ENCODE results near the gene HOTAIR.

Gene HOTAIR

DNA sequence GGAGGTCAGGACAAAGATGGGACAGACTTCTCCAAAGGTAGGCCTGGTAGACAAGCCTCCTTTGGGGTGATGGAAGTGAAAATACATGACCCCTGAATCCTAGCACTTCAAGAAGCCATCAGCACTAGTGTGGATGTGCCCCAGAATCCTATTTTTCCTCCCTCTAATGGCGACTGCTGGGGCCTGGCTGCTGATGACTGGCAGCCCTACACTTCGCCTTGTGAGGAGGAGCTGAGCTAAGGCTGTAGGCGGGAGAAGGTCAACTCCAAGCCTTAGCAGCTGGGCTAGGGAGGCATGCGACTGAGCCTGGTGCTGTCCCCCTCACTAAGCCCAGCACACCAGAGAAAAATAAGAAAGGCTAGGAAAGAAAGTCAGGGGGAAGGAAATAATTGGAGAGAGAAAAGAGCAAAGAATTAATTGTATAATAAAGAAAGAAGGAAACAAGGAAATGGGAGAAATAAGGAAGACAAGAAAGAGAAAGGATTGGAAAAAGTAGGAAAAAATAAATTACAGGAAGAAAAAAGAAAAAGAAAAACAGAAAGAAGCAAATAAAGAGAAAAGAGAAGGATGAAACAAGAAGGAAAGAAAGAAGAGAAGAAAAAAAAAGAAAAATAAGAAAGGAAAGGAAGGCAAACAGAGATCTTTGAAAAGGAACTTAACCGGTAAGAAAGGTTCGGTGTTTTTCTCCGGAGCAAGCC is 5.5 kb upstream of the HOTAIR start:
- H3K23ac ChIP-seq (ENCODE audit: low read depth, low read length, poor library complexity) = no peak overlapping the region
- H2BK120ac ChIP-seq (ENCODE audit: low read depth, low read length) = no peak overlapping the region
- H2BK12ac ChIP-seq (ENCODE audit: low read length) = no peak overlapping the region
- H3K4me1 ChIP-seq (ENCODE audit: control insufficient read depth in 2 of 2, insufficient read depth in 1 of 2, low read depth in 1 of 2, low read length in 2 of 2) = peaks cover 0 to under 1% of the 10 kb centered on the region in 2 donors
- H2BK15ac ChIP-seq (ENCODE audit: low read length) = no peak overlapping the region
- H3K27ac ChIP-seq (replicated peaks; ENCODE audit: low read length) = no peak overlapping the region
- no peak overlapping the region for H3K14ac ChIP-seq (ENCODE audit: low read length)
- no peak overlapping the region for H3K9ac ChIP-seq (ENCODE audit: low read depth, low read length, poor library complexity)
- H2AK5ac ChIP-seq (ENCODE audit: low read depth, low read length) = no peak overlapping the region
- WGBS, 2 donors (ENCODE audit: extremely low coverage in 2 of 2, insufficient read length in 2 of 2, insufficient replicate concordance in 1 of 2) = no CpG with 5 or more reads among the region's 7 CpGs
- H3K36me3 ChIP-seq (replicated peaks in 1 of 2; ENCODE audit: control insufficient read depth in 2 of 2, insufficient read depth in 2 of 2, low read length in 2 of 2) = no peaks in the 10 kb centered on the region
- H2BK5ac ChIP-seq (ENCODE audit: low read length) = no peak overlapping the region
- no peak for DNase-seq (ENCODE audit: low spot score)
- H3K9me3 ChIP-seq (replicated peaks in 1 of 2; ENCODE audit: control insufficient read depth in 2 of 2, insufficient read depth in 1 of 2, low read depth in 1 of 2, low read length in 2 of 2) = peaks cover 0 to 23% of the 10 kb centered on the region in 2 donors
- H3K4me3 ChIP-seq (ENCODE audit: low read length in 2 of 2) = no peak overlapping the region
- no peak overlapping the region for H3K4me2 ChIP-seq (ENCODE audit: insufficient read depth, low read length, poor library complexity, severe bottlenecking)
- no peaks in the 10 kb centered on the region for H3K79me1 ChIP-seq (ENCODE audit: low read depth, low read length)
- no peak overlapping the region for H4K8ac ChIP-seq (ENCODE audit: low read depth, low read length)
- H3K18ac ChIP-seq (ENCODE audit: low read length) = no peak overlapping the region
- no peak overlapping the region for H2AFZ ChIP-seq (ENCODE audit: low read length)
- H4K91ac ChIP-seq (ENCODE audit: low read depth, low read length, poor library complexity) = no peak overlapping the region
- H3K4ac ChIP-seq (ENCODE audit: low read length) = no peak overlapping the region
- H3K27me3 ChIP-seq (ENCODE audit: control insufficient read depth in 3 of 3, insufficient read depth in 3 of 3, low read depth in 1 of 3, low read length in 3 of 3) = peaks cover 53 to 98% (median 97%) of the 10 kb centered on the region in 3 experiments

DNA sequence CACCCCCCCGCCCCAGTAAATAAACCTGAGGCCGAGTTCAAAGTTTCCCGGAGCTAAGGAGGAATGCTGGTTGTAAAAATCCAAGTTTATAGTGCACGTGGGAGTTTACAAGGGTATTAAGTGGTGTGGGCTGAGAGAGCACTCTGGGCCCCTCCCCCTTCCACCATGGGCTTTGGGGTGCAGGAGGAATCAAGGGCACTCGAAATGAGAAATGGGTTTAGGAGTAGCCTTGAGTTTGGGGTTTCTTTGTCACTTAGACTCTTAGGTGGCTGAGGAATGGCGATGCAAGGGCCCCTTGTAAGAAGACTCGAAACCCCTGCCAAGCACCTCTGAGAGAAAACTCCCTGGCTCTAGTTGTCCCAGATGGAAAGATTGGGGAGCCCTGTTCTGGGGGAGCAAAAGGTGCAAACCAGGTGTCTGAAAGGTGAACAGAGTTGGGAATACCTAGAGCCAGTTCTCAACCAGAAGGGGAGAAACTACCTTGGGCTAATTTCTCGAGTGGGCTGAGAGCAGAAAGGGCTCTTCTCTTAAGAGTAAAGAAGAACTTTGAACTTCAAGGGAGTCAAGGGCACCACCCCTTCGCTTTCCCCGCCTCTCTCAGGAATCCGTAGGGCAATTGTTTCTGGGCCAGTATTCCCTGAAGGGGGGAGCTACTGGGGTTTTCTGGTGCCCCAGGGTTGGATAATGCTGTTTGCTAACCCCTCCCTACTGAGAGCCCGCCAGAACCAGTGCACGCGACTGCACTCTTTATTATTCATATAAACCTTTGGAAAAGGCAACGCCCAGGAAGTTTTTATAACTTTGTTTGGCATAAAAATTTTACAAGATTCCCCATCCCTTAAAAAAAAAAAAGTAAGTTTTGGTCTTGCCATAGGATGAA is 4.0 kb upstream of the HOTAIR start:
- no peak overlapping the region for H3K27ac ChIP-seq (replicated peaks; ENCODE audit: low read length)
- no peak overlapping the region for H3K23ac ChIP-seq (ENCODE audit: low read depth, low read length, poor library complexity)
- no peak for DNase-seq (ENCODE audit: low spot score)
- no peak overlapping the region for H3K18ac ChIP-seq (ENCODE audit: low read length)
- H4K91ac ChIP-seq (ENCODE audit: low read depth, low read length, poor library complexity) = no peak overlapping the region
- no peak overlapping the region for H3K4me3 ChIP-seq (ENCODE audit: low read length in 2 of 2)
- peaks cover 0 to 16% of the 10 kb centered on the region in 2 donors for H3K9me3 ChIP-seq (replicated peaks in 1 of 2; ENCODE audit: control insufficient read depth in 2 of 2, insufficient read depth in 1 of 2, low read depth in 1 of 2, low read length in 2 of 2)
- no peak overlapping the region for H2BK15ac ChIP-seq (ENCODE audit: low read length)
- no peak overlapping the region for H2BK5ac ChIP-seq (ENCODE audit: low read length)
- no peaks in the 10 kb centered on the region for H3K36me3 ChIP-seq (replicated peaks in 1 of 2; ENCODE audit: control insufficient read depth in 2 of 2, insufficient read depth in 2 of 2, low read length in 2 of 2)
- no peak overlapping the region for H3K4ac ChIP-seq (ENCODE audit: low read length)
- H3K4me2 ChIP-seq (ENCODE audit: insufficient read depth, low read length, poor library complexity, severe bottlenecking) = no peak overlapping the region
- H3K4me1 ChIP-seq (ENCODE audit: control insufficient read depth in 2 of 2, insufficient read depth in 1 of 2, low read depth in 1 of 2, low read length in 2 of 2) = no peaks in the 10 kb centered on the region
- peaks cover 56 to 99% (median 97%) of the 10 kb centered on the region in 3 experiments for H3K27me3 ChIP-seq (ENCODE audit: control insufficient read depth in 3 of 3, insufficient read depth in 3 of 3, low read depth in 1 of 3, low read length in 3 of 3)
- H2AFZ ChIP-seq (ENCODE audit: low read length) = no peak overlapping the region
- H3K79me1 ChIP-seq (ENCODE audit: low read depth, low read length) = no peaks in the 10 kb centered on the region
- H2AK5ac ChIP-seq (ENCODE audit: low read depth, low read length) = no peak overlapping the region
- no peak overlapping the region for H3K9ac ChIP-seq (ENCODE audit: low read depth, low read length, poor library complexity)
- no peak overlapping the region for H2BK120ac ChIP-seq (ENCODE audit: low read depth, low read length)
- H2BK12ac ChIP-seq (ENCODE audit: low read length) = no peak overlapping the region
- no CpG with 5 or more reads among the region's 15 CpGs for WGBS, 2 donors (ENCODE audit: extremely low coverage in 2 of 2, insufficient read length in 2 of 2, insufficient replicate concordance in 1 of 2)
- H4K8ac ChIP-seq (ENCODE audit: low read depth, low read length) = no peak overlapping the region
- H3K14ac ChIP-seq (ENCODE audit: low read length) = no peak overlapping the region

DNA sequence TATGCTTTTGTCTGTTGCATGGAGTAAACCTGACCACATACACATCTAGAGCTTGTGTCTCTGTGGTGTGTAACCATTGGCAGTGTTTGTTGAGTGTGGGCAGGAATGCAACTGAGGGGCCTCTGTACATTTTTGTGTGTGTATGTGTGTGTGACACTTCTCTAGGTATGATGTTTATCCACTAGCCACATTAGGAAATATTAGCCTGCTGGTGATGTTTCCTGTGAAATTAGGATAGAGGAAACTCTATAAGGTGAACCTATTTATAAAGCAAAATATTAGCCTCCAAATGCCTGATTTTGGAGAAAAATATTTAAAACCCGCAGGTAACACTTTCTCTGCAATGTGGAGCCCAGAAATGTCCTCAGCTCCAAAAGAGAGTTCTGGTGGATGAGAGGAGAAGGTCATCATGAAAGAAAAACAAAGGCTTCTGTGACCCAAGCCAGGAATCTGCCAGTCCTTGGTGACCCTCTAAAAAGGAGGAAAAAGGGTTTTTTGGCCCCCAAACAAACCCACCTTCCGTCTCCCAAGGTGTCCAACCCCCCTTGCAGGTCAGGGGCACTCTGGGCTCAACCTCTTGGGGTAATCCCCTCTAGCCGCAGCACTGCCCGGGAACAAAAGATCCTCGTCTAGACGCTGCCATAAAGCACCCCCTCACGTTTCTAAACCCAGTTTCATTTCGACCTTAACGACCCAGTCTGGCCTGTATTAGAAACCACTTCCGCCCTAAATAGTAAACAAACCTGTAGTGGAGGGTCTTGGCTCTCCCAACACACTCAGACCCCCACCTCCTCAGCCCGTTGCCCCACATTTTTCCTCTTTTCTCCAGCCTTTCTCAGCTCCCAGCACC is 3.1 kb upstream of the HOTAIR start:
- no CpG with 5 or more reads among the region's 11 CpGs for WGBS, 2 donors (ENCODE audit: extremely low coverage in 2 of 2, insufficient read length in 2 of 2, insufficient replicate concordance in 1 of 2)
- Histone ChIP-seq H3K9ac (ENCODE audit: low read depth, low read length, poor library complexity) (no peak overlapping the region), H2AK5ac (ENCODE audit: low read depth, low read length) (no peak overlapping the region), H3K36me3 (replicated peaks in 1 of 2; ENCODE audit: control insufficient read depth in 2 of 2, insufficient read depth in 2 of 2, low read length in 2 of 2) (no peaks in the 10 kb centered on the region), H2BK5ac (ENCODE audit: low read length) (no peak overlapping the region), H3K23ac (ENCODE audit: low read depth, low read length, poor library complexity) (no peak overlapping the region), H3K27me3 (ENCODE audit: control insufficient read depth in 3 of 3, insufficient read depth in 3 of 3, low read depth in 1 of 3, low read length in 3 of 3) (peaks cover 58 to 99% (median 97%) of the 10 kb centered on the region in 3 experiments), H3K4me2 (ENCODE audit: insufficient read depth, low read length, poor library complexity, severe bottlenecking) (no peak overlapping the region), H4K91ac (ENCODE audit: low read depth, low read length, poor library complexity) (no peak overlapping the region), H3K4ac (ENCODE audit: low read length) (no peak overlapping the region), H2BK120ac (ENCODE audit: low read depth, low read length) (no peak overlapping the region), H2BK12ac (ENCODE audit: low read length) (no peak overlapping the region), H3K9me3 (replicated peaks in 1 of 2; ENCODE audit: control insufficient read depth in 2 of 2, insufficient read depth in 1 of 2, low read depth in 1 of 2, low read length in 2 of 2) (peaks cover 0 to 17% of the 10 kb centered on the region in 2 donors), H3K14ac (ENCODE audit: low read length) (no peak overlapping the region), H2BK15ac (ENCODE audit: low read length) (no peak overlapping the region), H3K4me3 (ENCODE audit: low read length in 2 of 2) (no peak overlapping the region), H3K18ac (ENCODE audit: low read length) (no peak overlapping the region), H2AFZ (ENCODE audit: low read length) (no peak overlapping the region), H3K27ac (replicated peaks; ENCODE audit: low read length) (no peak overlapping the region), H3K79me1 (ENCODE audit: low read depth, low read length) (no peaks in the 10 kb centered on the region), H3K4me1 (ENCODE audit: control insufficient read depth in 2 of 2, insufficient read depth in 1 of 2, low read depth in 1 of 2, low read length in 2 of 2) (no peaks in the 10 kb centered on the region), H4K8ac (ENCODE audit: low read depth, low read length) (no peak overlapping the region)
- DNase-seq (ENCODE audit: low spot score) = no peak
